K562 treated with DMSO at 1 percent for 48 hours (cell line): ENCODE measurements around the gene SBSN. TPM values are rescaled to one million over a fixed set of nuclear protein-coding genes. Genes with fewer than 3 reads are reported as not detected.

Experiments
- total RNA-seq: library from RNA; unstranded; fragments of 300-600 nt; gene quantifications from 2 replicates; pipeline ENCODE4 v1.2.3, GENCODE V29; 2022; ENCODE audit warnings: low replicate concordance; ENCODE audit errors: extremely low read depth

The SBSN gene, protein sequence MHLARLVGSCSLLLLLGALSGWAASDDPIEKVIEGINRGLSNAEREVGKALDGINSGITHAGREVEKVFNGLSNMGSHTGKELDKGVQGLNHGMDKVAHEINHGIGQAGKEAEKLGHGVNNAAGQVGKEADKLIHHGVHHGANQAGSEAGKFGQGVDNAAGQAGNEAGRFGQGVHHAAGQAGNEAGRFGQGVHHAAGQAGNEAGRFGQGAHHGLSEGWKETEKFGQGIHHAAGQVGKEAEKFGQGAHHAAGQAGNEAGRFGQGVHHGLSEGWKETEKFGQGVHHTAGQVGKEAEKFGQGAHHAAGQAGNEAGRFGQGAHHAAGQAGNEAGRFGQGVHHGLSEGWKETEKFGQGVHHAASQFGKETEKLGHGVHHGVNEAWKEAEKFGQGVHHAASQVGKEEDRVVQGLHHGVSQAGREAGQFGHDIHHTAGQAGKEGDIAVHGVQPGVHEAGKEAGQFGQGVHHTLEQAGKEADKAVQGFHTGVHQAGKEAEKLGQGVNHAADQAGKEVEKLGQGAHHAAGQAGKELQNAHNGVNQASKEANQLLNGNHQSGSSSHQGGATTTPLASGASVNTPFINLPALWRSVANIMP
- not detected in 2 replicates for total RNA-seq

DNA sequence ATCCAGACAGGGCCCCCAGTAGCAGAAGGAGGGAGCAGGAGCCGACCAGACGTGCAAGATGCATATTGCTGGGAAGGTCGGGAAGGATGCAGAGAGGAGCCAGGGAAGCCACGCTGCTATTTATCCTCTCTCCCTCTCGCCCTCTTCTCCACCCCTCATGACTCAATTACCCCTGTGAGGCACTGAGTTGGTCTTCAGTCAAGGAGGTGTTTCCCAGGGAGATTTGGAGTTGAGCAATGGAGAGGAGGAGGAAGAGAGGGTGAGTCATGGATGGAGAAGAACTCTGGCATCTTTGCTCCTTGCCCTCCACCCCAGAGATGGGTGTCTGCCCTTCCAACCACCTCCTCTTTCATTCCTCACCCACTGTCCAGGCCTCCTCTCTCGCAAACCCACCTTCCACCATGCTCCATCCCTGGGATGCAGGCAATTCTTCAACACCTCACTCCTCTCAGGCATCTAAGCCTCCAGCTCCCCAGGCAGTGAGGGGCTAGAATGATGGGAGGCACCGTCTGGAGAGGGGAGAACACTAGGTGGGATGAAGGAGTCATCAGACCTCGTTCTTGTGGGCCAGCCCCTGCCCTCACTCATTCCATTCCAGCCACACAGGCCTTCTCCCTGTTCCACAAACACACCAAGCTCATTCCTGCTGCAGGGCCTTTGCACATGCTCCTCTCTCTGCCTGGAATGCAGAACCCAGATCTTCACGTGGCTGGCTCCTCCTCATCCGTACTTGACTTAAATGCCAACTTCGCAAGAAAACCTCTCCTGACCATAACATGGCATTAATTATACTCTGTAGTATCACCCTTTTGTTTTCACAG lies at the start of gene SBSN:
Gene SBSN (minus strand): TSS at position 94 of the 821 bp plus-strand sequence. CDS start 30 bp downstream, at position 64.

DNA sequence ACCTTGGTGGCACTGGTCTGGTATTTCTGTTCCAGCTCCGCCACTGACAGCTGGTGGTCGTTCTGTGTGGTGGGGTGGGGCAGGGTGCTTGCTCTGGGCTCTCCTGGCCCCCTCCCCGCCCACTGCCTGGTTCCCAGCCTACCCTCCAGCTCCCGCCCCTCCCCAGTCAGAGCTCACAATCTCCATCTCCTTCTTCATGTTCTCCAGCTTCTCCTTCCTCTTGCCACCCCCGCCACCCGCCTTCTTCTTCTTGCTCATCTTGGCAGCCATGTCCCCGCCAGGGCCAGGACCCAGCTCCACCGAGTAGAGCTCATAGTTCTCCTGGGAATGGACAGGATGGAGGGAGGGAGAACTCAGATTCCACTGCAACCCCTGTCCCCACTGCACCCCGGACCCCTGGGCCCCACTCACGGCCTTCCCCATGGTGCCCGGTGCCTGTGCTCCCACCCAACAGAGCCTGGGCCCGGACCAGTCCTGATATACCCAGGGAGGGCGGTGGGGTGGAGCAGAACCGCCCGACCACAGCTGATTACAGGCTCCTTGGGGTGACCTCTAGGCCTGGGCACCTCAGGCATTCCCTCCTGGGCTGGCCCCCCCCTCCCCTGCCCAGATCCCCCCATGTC lies 35.2 kb upstream of the SBSN start, which contains the start of gene ATP4A:
Gene ATP4A (minus strand): TSS at position 452 of the 623 bp plus-strand sequence. CDS start 29 bp downstream, at position 423.

DNA sequence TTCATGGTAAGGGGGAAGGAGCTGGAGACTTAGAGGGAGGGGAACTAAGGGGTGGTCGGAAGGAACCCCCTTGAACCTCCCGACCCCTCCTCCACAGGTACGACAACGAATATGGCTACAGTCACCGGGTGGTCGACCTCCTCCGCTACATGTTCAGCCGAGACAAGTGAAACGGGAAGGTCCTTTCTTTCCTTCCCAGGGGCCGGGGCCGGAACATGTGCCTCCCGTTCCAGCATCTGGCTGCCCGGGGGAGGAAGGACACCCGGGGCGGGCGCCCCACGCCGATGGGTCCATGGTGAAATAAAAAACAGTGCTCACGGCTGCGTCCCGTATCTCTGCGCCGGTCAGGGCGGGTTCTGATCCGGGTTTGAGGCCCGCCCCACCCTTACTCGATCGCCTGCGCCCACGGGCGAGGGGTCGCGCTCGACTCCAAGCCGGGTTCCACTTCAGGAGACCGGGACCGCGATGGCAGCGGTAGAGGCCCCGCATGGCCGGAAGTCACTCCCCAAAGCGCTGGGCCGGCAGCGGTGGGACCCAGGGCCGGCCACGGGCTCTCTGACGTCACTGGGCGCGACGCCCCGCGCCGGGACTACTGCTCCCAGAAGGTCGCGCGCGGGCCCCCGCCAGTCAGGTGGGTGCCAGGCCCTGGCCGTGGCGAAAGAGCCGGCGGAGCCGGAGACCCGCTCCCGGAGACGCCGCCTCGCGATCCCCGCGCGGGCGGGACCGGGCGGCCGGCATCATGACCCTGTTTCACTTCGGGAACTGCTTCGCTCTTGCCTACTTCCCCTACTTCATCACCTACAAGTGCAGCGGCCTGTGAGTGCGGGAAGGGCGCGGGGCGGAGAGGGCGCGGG lies 17.1 kb upstream of the SBSN start, which contains the start of gene TMEM147:
Gene TMEM147 (plus strand): TSS at position 626 of the 854 bp plus-strand sequence. CDS start 114 bp downstream, at position 740.

DNA sequence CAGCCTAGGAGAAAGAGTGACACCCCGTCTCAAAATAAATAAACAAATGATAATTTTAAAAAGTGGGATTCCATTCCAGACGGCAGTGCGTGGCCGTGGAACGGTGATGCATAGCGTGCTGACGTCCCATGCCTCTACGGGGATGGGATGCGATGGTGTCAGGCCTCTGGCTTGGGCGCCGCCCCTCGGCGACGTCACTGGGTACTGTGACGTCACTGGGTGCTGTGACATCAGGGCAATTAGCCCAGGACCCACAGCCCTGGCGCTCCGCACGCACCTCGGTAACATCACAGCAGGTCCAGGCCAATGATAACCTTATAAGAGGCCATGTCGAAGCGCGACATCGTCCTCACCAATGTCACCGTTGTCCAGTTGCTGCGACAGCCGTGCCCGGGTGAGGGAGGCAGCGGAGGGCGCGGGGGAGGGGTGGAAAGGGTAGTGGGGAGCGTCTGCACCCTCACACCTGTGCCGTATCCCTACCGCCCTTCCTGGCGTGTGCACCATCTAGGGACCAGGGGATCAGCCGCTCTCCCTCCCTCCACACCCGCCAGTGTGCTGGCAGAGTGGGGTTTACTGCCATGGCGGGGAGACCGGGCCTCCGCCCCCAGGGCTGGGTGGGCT lies 5.2 kb upstream of the SBSN start, which contains the start of gene GAPDHS:
Gene GAPDHS (plus strand): TSS at position 256 of the 621 bp plus-strand sequence. CDS start 72 bp downstream, at position 328.

DNA sequence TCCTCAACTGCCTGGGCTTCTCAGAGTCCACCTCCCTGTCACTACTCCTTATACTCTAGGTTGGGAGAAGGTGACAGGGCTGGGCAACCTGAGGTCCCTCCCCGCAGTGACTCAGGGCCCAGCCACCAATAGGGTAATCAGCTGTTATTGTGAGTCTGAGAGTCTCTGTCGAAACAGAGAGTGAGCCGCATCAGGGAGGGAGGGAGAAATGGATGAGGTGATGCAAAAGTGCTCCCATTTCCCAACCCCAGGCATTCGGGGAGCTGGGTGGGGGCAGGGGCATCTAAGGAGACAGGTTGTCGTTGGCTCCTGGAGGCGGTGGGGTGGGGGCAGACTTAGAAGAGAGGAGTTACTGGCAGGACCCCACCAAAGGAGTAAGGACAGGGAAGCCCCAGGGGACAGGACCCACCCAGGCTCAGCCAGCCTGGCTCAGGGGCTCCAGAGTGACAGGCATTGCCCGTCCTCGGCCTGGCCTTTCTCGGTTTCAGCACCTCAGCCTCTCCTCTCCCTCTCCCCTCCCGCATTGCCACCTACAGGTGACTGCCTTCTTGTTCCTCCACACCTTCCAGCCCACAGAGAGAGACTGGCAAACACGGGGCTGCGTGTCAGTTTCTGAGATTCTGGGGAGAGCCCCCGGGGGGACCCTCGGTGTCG lies 14.4 kb downstream of the SBSN start, which contains the start of gene DMKN:
Gene DMKN (minus strand): TSS at position 22 of the 654 bp plus-strand sequence. CDS start 174 bp downstream, outside the sequence.

DNA sequence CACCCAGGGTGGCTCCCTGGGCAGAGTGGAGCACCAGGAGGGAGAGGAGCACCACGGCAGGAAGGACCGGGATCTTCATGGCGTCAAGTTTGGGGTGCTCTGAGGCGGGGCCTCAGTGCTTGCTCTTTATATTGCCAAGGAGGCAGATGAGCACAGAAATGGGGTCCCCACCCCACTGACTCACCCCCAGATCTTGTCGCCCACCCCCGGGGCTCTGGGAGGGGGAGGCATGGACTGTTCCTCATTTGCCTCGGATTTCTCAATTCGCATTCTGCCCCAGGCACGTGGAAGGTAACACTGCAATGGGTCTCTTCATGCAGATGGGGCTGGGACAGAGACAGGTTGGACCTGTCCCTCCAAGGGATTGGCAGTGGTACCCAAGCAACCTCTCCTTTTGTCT lies 37.7 kb downstream of the SBSN start, which contains the start of gene KRTDAP:
Gene KRTDAP (minus strand): TSS at position 101 of the 400 bp plus-strand sequence. CDS start 22 bp downstream, at position 79.

Other genes starting within 250 kb of the SBSN start
- gene HAMP, start 245.8 kb downstream of the SBSN start, total RNA-seq: not detected in 2 replicates
- gene MAG, start 236.2 kb downstream of the SBSN start, total RNA-seq: not detected in 2 replicates
- gene CD22, start 199.1 kb downstream of the SBSN start, total RNA-seq: not detected in 2 replicates
- not detected in 2 replicates for gene FFAR1, start 180.4 kb downstream of the SBSN start, total RNA-seq
- not detected in 2 replicates for gene FFAR3, start 169.9 kb downstream of the SBSN start, total RNA-seq
- gene GPR42, start 157.2 kb downstream of the SBSN start, total RNA-seq: not detected in 2 replicates
- not detected in 2 replicates for gene FFAR2, start 80.1 kb downstream of the SBSN start, total RNA-seq
- gene KRTDAP, start 37.8 kb downstream of the SBSN start, total RNA-seq: not detected in 2 replicates
- gene DMKN, start 14.7 kb downstream of the SBSN start, total RNA-seq: not detected in 2 replicates
- gene GAPDHS, start 5.1 kb upstream of the SBSN start, total RNA-seq: not detected in 2 replicates
- not detected in 2 replicates for gene TMEM147, start 17.3 kb upstream of the SBSN start, total RNA-seq
- gene ATP4A, start 35.3 kb upstream of the SBSN start, total RNA-seq: not detected in 2 replicates
- not detected in 2 replicates for gene PMIS2, start 57.9 kb upstream of the SBSN start, total RNA-seq
- not detected in 2 replicates for gene HAUS5, start 84.4 kb upstream of the SBSN start, total RNA-seq
- gene RBM42, start 100.7 kb upstream of the SBSN start, total RNA-seq: not detected in 2 replicates
- not detected in 2 replicates for gene ETV2, start 113.4 kb upstream of the SBSN start, total RNA-seq
- gene COX6B1, start 120.0 kb upstream of the SBSN start, total RNA-seq: not detected in 2 replicates
- not detected in 2 replicates for gene UPK1A, start 138.2 kb upstream of the SBSN start, total RNA-seq
- not detected in 2 replicates for gene ZBTB32, start 176.2 kb upstream of the SBSN start, total RNA-seq
- 67.8 TPM in 1 of 2 replicates, not detected in the other for gene KMT2B, start 189.7 kb upstream of the SBSN start, total RNA-seq
- not detected in 2 replicates for gene IGFLR1, start 214.1 kb upstream of the SBSN start, total RNA-seq
- gene U2AF1L4, start 217.1 kb upstream of the SBSN start, total RNA-seq: not detected in 2 replicates
- not detected in 2 replicates for gene PSENEN, start 217.3 kb upstream of the SBSN start, total RNA-seq
- not detected in 2 replicates for gene LIN37, start 220.3 kb upstream of the SBSN start, total RNA-seq
- not detected in 2 replicates for gene HSPB6, start 228.7 kb upstream of the SBSN start, total RNA-seq
- not detected in 2 replicates for gene PROSER3, start 229.9 kb upstream of the SBSN start, total RNA-seq
- gene ARHGAP33, start 247.3 kb upstream of the SBSN start, total RNA-seq: not detected in 2 replicates